T-cell (primary cell): ENCODE data around the gene NR2C1. TPM values are rescaled to one million over a fixed set of nuclear protein-coding genes. Genes with fewer than 3 reads are reported as not detected.
"Not testable (repeated sequence)": the region's sequence is repeated elsewhere in the genome, so short reads cannot be mapped to it uniquely, and the experiment has no call there.

Source experiments
- ATAC-seq, 4 experiments: fragments of 200-7000 bp in 3 of 4; fragments of 150-1000 bp in 1 of 4; cut with Tn5 transposase; replicated peaks in 1 of 4; 1 replicate in 3 of 4; 2 replicates in 1 of 4; pipeline ENCODE4 v1.10.0; 2021; ENCODE audit warnings: moderate library complexity in 3 of 4, mild to moderate bottlenecking in 2 of 4, moderate number of reproducible peaks in 1 of 4
- CTCF ChIA-PET, 2 donors: fragments of 300-600 bp; sonication (Branson Sonifier 250); formaldehyde crosslinking; loops; one replicate each; lab custom pipeline; 2022; ENCODE audit warnings: antibody characterized with exemption in 2 of 2; lab: Charles Lee
- POLR2A ChIA-PET, 2 donors: fragments of 300-600 bp; sonication (Branson Sonifier 250); formaldehyde crosslinking; loops; one replicate each; lab custom pipeline; 2022; ENCODE audit warnings: antibody characterized with exemption in 2 of 2; lab: Charles Lee
- DNase-seq, 35 experiments: peaks; one replicate each; pipeline versions ENCODE4 v3.0.0 to v3.0.0-alpha.2; 2013 to 2023
- H3K27ac ChIP-seq: one replicate; pipeline ENCODE4 v1.5.1; 2013; ENCODE audit warnings: low read length
- H3K27me3 ChIP-seq, 2 experiments: replicated peaks in 1 of 2; 1 replicate in 1 of 2; 2 replicates in 1 of 2; pipeline versions ENCODE4 v1.6.1 to v1.7.0; 2013; ENCODE audit warnings: low read length in 1 of 2, mixed read lengths in 1 of 2; ENCODE audit not compliant: control insufficient read depth in 2 of 2, insufficient read depth in 2 of 2; ENCODE audit errors: extremely low read depth in 1 of 2
- H3K36me3 ChIP-seq, 2 donors: 1 replicate in 1 of 2; 2 replicates in 1 of 2; pipeline versions ENCODE4 v1.6.1 to v1.7.0; 2013; ENCODE audit warnings: low read length in 1 of 2; ENCODE audit not compliant: control insufficient read depth in 2 of 2, insufficient read depth in 1 of 2; ENCODE audit errors: extremely low read depth in 1 of 2
- H3K4me1 ChIP-seq, 2 experiments: 1 replicate in 1 of 2; 2 replicates in 1 of 2; pipeline versions ENCODE4 v1.6.1 to v1.7.0; 2013; ENCODE audit warnings: low read length in 2 of 2, mixed read lengths in 1 of 2; ENCODE audit not compliant: insufficient read depth in 2 of 2, control insufficient read depth in 1 of 2; ENCODE audit errors: extremely low read depth in 1 of 2
- H3K4me3 ChIP-seq, 2 donors: 1 replicate in 1 of 2; 2 replicates in 1 of 2; pipeline versions ENCODE4 v1.5.1 to v1.7.0; 2013; ENCODE audit warnings: mild to moderate bottlenecking in 2 of 2, low read length in 1 of 2, moderate library complexity in 1 of 2; ENCODE audit not compliant: control insufficient read depth in 1 of 2; ENCODE audit errors: extremely low read depth in 1 of 2
- H3K9me3 ChIP-seq: 2 replicates; pipeline ENCODE4 v1.7.0; 2013
- H3K27ac Mint-ChIP-seq, 2 donors: one replicate each; pipeline ENCODE4 v1.8.0; 2020 to 2021; ENCODE audit warnings: mild to moderate bottlenecking in 2 of 2, mixed read lengths in 2 of 2
- H3K27me3 Mint-ChIP-seq, 2 donors: one replicate each; pipeline ENCODE4 v1.8.0; 2021 to 2022; ENCODE audit warnings: mixed read lengths in 2 of 2
- H3K36me3 Mint-ChIP-seq: one replicate; pipeline ENCODE4 v1.8.0; 2021; ENCODE audit warnings: mixed read lengths
- H3K4me1 Mint-ChIP-seq, 3 donors: one replicate each; pipeline ENCODE4 v1.8.0; 2020 to 2022; ENCODE audit warnings: mixed read lengths in 3 of 3, mild to moderate bottlenecking in 1 of 3
- H3K4me3 Mint-ChIP-seq, 3 donors: one replicate each; pipeline ENCODE4 v1.8.0; 2020 to 2022; ENCODE audit warnings: mild to moderate bottlenecking in 3 of 3, mixed read lengths in 3 of 3, moderate library complexity in 3 of 3
- H3K9me3 Mint-ChIP-seq, 3 donors: one replicate each; pipeline ENCODE4 v1.8.0; 2020 to 2022; ENCODE audit warnings: mixed read lengths in 3 of 3
- WGBS: methylation state at CpG from one replicate; pipeline ENCODE4 v1.1.5; 2013; ENCODE audit warnings: missing lambda C conversion rate; ENCODE audit not compliant: insufficient coverage; 5-methylcytosine and 5-hydroxymethylcytosine counted together
- total RNA-seq, 35 experiments: library from RNA in 6 of 35; stranded (reverse) in 6 of 35; fragments of 120-200 nt in 1 of 35; gene quantifications; one replicate each; pipeline versions ENCODE4 v1.2.1 to v1.2.4 and lab custom pipeline; 2013 to 2026

Gene NR2C1
- total RNA-seq, 5 donors from 2014 or later (not counting 1 experiment from before 2014, with no cell fraction given): 35.3 to 47.2 (median 39.6) TPM

DNA sequence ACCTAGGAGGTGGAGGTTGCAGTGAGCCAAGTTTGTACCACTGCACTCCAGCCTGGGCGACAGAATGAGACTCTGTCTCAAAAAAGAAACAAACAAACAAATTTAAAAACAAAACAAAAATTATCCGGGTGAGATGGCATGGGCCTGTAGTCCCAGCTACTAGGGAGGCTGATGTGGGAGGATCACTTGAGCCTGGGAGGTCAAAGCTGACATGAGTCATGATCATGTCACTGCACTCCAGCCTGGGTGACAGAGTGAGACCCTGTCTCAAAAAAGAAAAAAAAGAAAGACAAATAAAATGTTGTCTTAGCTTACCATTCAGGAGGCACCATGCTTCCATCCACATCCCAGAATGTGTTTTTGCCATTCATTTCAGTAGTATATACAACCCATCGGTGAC is 79.6 kb downstream of the NR2C1 start:
- CTCF ChIA-PET: interaction anchor here (0.6 to 1.1 kb wide), 2 partner anchors 29 to 54 kb away, joined by 3 read pairs; no protein-coding TSS in a partner anchor

DNA sequence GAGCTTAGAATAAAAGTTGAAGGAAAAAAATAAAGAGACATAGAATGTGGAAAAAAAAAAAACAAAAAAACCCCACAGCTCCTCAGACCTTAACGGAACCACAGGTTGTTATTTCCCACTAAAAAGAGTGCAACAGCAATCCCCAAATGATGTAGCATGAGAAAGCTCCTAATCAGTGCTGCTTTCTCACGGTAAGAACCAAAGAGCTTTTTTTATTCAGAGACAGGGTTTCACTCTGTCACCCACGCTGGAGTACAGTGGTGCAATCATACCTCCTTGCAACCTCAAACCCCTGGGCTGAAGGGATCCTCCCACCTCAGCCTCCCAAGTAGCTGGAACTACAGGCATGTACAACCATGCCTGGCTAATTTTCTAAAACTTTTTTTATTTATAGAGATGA is 83.2 kb downstream of the NR2C1 start:
- POLR2A ChIA-PET: interaction anchor here (0.6 to 1.4 kb wide), 6 partner anchors 9 to 833 kb away, joined by 3 to 19 read pairs (median 4); partner anchors contain the start of gene NDUFA12 (in 1 of the 2)
- peak overlapping the region in 2 of 3 donors; percentile 9 to 58 for H3K4me3 Mint-ChIP-seq

More for the DNA sequence above, 79.6 kb downstream of the NR2C1 start:
- H3K27ac Mint-ChIP-seq: peak overlapping the region in 1 of 2 donors; percentile 58
- H3K9me3 ChIP-seq, H3K27ac ChIP-seq, POLR2A ChIA-PET, H3K27me3 Mint-ChIP-seq, H3K27me3 ChIP-seq, H3K4me3 ChIP-seq, H3K4me3 Mint-ChIP-seq, H3K9me3 Mint-ChIP-seq, DNase-seq, ATAC-seq: not testable (repeated sequence)
- Histone ChIP-seq H3K36me3 (peaks cover 0 to 28% of the 10 kb centered on the region in 2 donors), H3K4me1 (peaks cover 13 to 17% of the 10 kb centered on the region in 2 experiments)
- peaks cover 41% of the 10 kb centered on the region for H3K36me3 Mint-ChIP-seq
- no CpG with 5 or more reads among the region's 3 CpGs for WGBS
- peaks cover 47 to 55% (median 48%) of the 10 kb centered on the region in 3 donors for H3K4me1 Mint-ChIP-seq

DNA sequence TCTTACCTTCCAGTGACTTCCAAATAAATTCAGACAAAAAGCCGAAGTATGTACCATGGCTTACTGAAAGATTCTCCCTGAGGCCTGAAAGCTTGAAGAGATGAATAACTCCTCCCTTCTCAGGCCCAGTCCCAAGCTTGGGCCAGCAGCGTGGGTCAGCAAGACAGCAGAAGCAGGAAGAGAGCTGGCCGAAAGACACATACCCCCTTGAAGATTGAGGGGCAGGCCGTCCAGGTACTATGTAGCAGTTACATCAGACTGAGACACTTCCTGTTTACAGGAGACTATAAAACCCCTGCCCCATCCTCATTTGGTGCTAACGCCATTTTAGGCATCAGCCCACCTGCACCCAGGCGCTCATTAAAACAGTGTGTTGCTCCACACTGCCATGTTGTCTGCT is 84.9 kb downstream of the NR2C1 start:
- CTCF ChIA-PET: interaction anchor here (0.6 to 1.4 kb wide), 3 partner anchors 15 to 546 kb away, joined by 3 to 4 read pairs (median 4); partner anchors contain the start of gene NDUFA12 (in 1 of the 2)
- DNase-seq: peak in 28 of 35 experiments; percentile 3 to 59 (median 25)
- peaks cover 31 to 58% of the 10 kb centered on the region in 2 experiments for H3K4me1 ChIP-seq
- WGBS: 43% methylated on average over 3 of the region's 6 CpGs
- POLR2A ChIA-PET: interaction anchor here in 1 of 2 donors (0.6 kb wide), 1 partner anchor 685 kb away, joined by 5 read pairs; no protein-coding TSS in a partner anchor
- H3K9me3 Mint-ChIP-seq: peaks cover 0 to 4% (median 0%) of the 10 kb centered on the region in 3 donors
- peaks cover 34% of the 10 kb centered on the region for H3K36me3 Mint-ChIP-seq
- H3K4me3 Mint-ChIP-seq: peak overlapping the region in 2 of 3 donors; percentile 41 to 58
- no peaks in the 10 kb centered on the region for H3K27me3 ChIP-seq
- peaks cover 0 to 16% of the 10 kb centered on the region in 2 donors for H3K36me3 ChIP-seq
- no peaks in the 10 kb centered on the region for H3K27me3 Mint-ChIP-seq
- H3K4me1 Mint-ChIP-seq: peaks cover 62 to 63% (median 62%) of the 10 kb centered on the region in 3 donors
- H3K9me3 ChIP-seq: no peaks in the 10 kb centered on the region
- H3K4me3 ChIP-seq: no peak overlapping the region
- ATAC-seq: peak in 2 of 4 experiments; percentile 34 to 36
- peak overlapping the region; percentile 81 for H3K27ac ChIP-seq
- H3K27ac Mint-ChIP-seq: peak overlapping the region; percentile 94 to 95

More for the DNA sequence above, 83.2 kb downstream of the NR2C1 start:
- H3K36me3 Mint-ChIP-seq: peaks cover 31% of the 10 kb centered on the region
- peak in 1 of 35 experiments; percentile 27 for DNase-seq
- peaks cover 0 to 4% (median 0%) of the 10 kb centered on the region in 3 donors for H3K9me3 Mint-ChIP-seq
- CTCF ChIA-PET: interaction anchor here (0.5 to 1.4 kb wide), 10 partner anchors 8 to 1116 kb away, joined by 3 to 9 read pairs (median 4); partner anchors contain the start of gene NDUFA12 (in 1 of the 2)
- H3K27ac ChIP-seq: peak overlapping the region; percentile 81
- no peak overlapping the region for H3K4me3 ChIP-seq
- no peaks in the 10 kb centered on the region for H3K27me3 Mint-ChIP-seq
- peaks cover 56 to 61% (median 59%) of the 10 kb centered on the region in 3 donors for H3K4me1 Mint-ChIP-seq
- peaks cover 31 to 44% of the 10 kb centered on the region in 2 experiments for H3K4me1 ChIP-seq
- no peaks in the 10 kb centered on the region for H3K9me3 ChIP-seq
- peak in 1 of 4 experiments; percentile 45 for ATAC-seq
- no peaks in the 10 kb centered on the region for H3K27me3 ChIP-seq
- WGBS: 26% methylated on average over 3 of the region's 3 CpGs
- peaks cover 0 to 21% of the 10 kb centered on the region in 2 donors for H3K36me3 ChIP-seq
- peak overlapping the region; percentile 94 to 95 for H3K27ac Mint-ChIP-seq

DNA sequence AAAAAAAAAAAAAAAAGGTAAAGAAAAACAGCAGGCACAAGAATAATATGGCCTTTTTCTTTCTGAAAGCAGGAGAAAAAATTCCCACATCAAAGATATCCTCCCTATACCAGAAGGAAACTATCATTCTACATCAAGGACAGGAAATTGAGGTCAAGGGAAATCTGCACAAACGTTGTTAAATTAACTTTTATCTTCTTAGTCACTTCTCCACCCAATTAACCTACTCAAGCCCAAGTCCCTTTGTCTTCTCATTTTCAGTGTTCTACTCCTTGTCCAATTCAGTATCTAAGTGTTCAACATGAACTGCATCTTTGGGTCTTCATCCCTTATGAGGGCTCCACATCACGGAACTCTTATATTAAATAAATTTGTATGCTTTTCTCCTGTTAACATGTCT is 85.6 kb downstream of the NR2C1 start:
- DNase-seq (peak in 2 of 35 experiments; percentile 6 to 65), ATAC-seq (peak; percentile 66 to 83 (median 78))
- Histone ChIP-seq H3K36me3 (peaks cover 0 to 15% of the 10 kb centered on the region in 2 donors), H3K9me3 (no peaks in the 10 kb centered on the region), H3K4me1 (peaks cover 31 to 64% of the 10 kb centered on the region in 2 experiments), H3K27me3 (no peaks in the 10 kb centered on the region), H3K27ac (peak overlapping the region; percentile 81), H3K4me3 (no peak overlapping the region)
- Mint-ChIP-seq H3K9me3 (peaks cover 0 to 4% (median 0%) of the 10 kb centered on the region in 3 donors), H3K4me1 (peaks cover 68 to 69% (median 69%) of the 10 kb centered on the region in 3 donors), H3K27ac (peak overlapping the region; percentile 94 to 95), H3K27me3 (no peaks in the 10 kb centered on the region), H3K36me3 (peaks cover 33% of the 10 kb centered on the region), H3K4me3 (peak overlapping the region; percentile 8 to 58 (median 29))
- WGBS: 0% methylated on average over 1 of the region's 2 CpGs
- CTCF ChIA-PET: no interaction called here
- POLR2A ChIA-PET: no interaction called here

DNA sequence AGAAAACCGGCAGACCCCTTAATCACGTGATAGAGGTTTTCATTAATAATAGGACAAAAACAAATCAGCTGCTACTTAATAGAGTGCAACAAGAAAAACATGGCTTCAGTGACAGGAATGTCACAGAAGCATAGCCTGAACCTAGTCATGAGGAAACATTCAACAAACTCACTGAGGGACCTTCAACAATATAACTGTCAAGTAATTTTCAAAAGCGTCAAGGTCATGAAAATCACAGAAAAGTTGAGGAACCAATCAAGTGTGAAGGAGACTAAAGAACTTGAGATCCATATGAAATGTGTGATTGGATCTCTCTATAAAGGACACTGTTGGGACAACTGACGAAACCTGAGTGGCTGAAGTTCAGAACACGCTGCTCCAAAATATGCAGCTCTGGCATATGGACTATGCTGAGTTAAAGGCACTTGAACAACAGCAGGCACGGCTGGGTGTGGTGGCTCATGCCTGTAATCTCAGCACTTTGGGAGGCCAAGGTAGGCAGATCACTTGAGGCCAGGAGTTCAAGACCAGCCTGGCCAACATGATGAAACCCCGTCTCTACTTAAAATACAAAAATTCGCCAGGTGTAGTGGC is 86.2 kb downstream of the NR2C1 start:
- H3K36me3 ChIP-seq: peaks cover 0 to 10% of the 10 kb centered on the region in 2 donors
- Mint-ChIP-seq H3K9me3 (peaks cover 0 to 4% (median 0%) of the 10 kb centered on the region in 3 donors), H3K36me3 (peaks cover 26% of the 10 kb centered on the region), H3K4me3 (peak overlapping the region in 2 of 3 donors; percentile 8 to 58), H3K27ac (peak overlapping the region; percentile 94 to 95), H3K4me1 (peaks cover 68 to 69% (median 69%) of the 10 kb centered on the region in 3 donors), H3K27me3 (no peaks in the 10 kb centered on the region)
- DNase-seq (peak in 3 of 35 experiments; percentile 4 to 18 (median 7)), ATAC-seq (peak; percentile 8 to 29 (median 14))
- peak overlapping the region; percentile 81 for H3K27ac ChIP-seq
- CTCF ChIA-PET: interaction anchor here in 1 of 2 donors (0.6 kb wide), 1 partner anchor 122 kb away, joined by 4 read pairs; no protein-coding TSS in a partner anchor
- peaks cover 31 to 67% of the 10 kb centered on the region in 2 experiments for H3K4me1 ChIP-seq
- POLR2A ChIA-PET: no interaction called here
- H3K4me3 ChIP-seq: no peak overlapping the region
- H3K27me3 ChIP-seq: no peaks in the 10 kb centered on the region
- 78% methylated on average over 3 of the region's 8 CpGs for WGBS
- no peaks in the 10 kb centered on the region for H3K9me3 ChIP-seq

DNA sequence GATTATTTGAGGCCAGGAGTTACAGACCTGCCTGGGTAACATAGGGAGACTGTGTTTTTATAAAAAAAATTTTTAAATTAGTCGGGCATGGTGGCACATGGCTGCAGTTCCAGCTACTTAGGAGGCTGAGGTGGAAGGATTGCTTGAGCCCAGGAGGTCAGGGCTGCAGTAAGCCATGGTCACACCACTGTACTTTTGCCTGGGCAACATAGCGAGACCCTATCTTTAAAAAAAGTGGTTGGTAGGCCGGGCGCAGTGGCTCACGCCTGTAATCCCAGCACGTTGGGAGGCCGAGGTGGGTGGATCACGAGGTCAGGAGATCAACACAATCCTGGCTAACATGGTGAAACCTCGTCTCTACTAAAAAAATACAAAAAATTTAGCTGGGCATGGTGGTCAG is 88.3 kb downstream of the NR2C1 start:
- not testable (repeated sequence) for H3K27ac ChIP-seq, H3K36me3 ChIP-seq, DNase-seq, H3K4me3 ChIP-seq, H3K4me3 Mint-ChIP-seq, H3K27ac Mint-ChIP-seq, H3K27me3 ChIP-seq, ATAC-seq, H3K27me3 Mint-ChIP-seq, H3K9me3 Mint-ChIP-seq, H3K9me3 ChIP-seq
- ChIA-PET CTCF (interaction anchor here in 1 of 2 donors (0.6 kb wide), 1 partner anchor 559 kb away, joined by 5 read pairs; no protein-coding TSS in a partner anchor), POLR2A (interaction anchor here in 1 of 2 donors (0.5 kb wide), 1 partner anchor 363 kb away, joined by 7 read pairs; no protein-coding TSS in a partner anchor)
- 88% methylated on average over 8 of the region's 9 CpGs for WGBS
- peaks cover 75 to 81% (median 75%) of the 10 kb centered on the region in 3 donors for H3K4me1 Mint-ChIP-seq
- H3K36me3 Mint-ChIP-seq: peaks cover 24% of the 10 kb centered on the region
- H3K4me1 ChIP-seq: peaks cover 28 to 63% of the 10 kb centered on the region in 2 experiments
